ENCODE data around the gene SUB1.

The SUB1 gene

DNA sequence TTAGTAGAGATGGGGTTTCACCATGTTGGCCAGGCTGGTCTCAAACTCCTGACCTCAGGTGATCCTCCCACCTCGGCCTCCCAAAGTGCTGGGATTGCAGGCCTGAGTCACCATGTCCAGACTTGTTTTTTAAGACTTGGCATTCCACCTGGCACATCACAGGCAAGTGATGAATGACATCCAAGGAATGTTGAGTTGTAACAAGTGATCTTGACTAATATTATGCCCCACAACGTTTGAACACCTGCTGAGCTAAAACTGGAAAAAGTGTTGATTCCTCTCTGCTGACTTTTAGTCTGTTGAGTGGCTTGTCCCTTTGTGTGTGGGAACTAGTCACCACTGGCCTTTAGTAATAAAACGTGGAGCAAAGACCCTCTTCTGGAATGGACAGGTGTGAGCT is 54.6 kb downstream of the SUB1 start:
- Histone ChIP-seq H3K27me3 (ENCODE audit: control insufficient read depth in 2 of 2, insufficient read depth in 2 of 2, low read length in 2 of 2) (no peaks in the 10 kb centered on the region), H3K9ac (ENCODE audit: low read depth in 1 of 2, low read length in 2 of 2) (no peak overlapping the region), H3K4me1 (ENCODE audit: control insufficient read depth in 2 of 2, insufficient read depth in 2 of 2, low read length in 2 of 2) (no peaks in the 10 kb centered on the region), H3K9me3 (ENCODE audit: control insufficient read depth in 2 of 2, low read length in 2 of 2) (no peaks in the 10 kb centered on the region), H3K4me3 (ENCODE audit: low read length in 2 of 2) (no peak overlapping the region), H3K27ac (ENCODE audit: low read depth in 2 of 2, low read length in 2 of 2) (no peak overlapping the region), H3K36me3 (ENCODE audit: control insufficient read depth in 2 of 2, insufficient read depth in 2 of 2, low read length in 2 of 2) (no peaks in the 10 kb centered on the region)

GRCh38 chr5:32642276-32643002 is 57.1 kb downstream of the SUB1 start:
- H3K9me3 ChIP-seq (ENCODE audit: control insufficient read depth in 2 of 2, low read length in 2 of 2) = no peaks in the 10 kb centered on the region
- no peaks in the 10 kb centered on the region for H3K4me1 ChIP-seq (ENCODE audit: control insufficient read depth in 2 of 2, insufficient read depth in 2 of 2, low read length in 2 of 2)
- no peaks in the 10 kb centered on the region for H3K27me3 ChIP-seq (ENCODE audit: control insufficient read depth in 2 of 2, insufficient read depth in 2 of 2, low read length in 2 of 2)
- H3K9ac ChIP-seq (ENCODE audit: low read depth in 1 of 2, low read length in 2 of 2) = no peak overlapping the region
- H3K36me3 ChIP-seq (ENCODE audit: control insufficient read depth in 2 of 2, insufficient read depth in 2 of 2, low read length in 2 of 2) = no peaks in the 10 kb centered on the region
- no peak overlapping the region for H3K27ac ChIP-seq (ENCODE audit: low read depth in 2 of 2, low read length in 2 of 2)
- no peak overlapping the region for H3K4me3 ChIP-seq (ENCODE audit: low read length in 2 of 2)

DNA sequence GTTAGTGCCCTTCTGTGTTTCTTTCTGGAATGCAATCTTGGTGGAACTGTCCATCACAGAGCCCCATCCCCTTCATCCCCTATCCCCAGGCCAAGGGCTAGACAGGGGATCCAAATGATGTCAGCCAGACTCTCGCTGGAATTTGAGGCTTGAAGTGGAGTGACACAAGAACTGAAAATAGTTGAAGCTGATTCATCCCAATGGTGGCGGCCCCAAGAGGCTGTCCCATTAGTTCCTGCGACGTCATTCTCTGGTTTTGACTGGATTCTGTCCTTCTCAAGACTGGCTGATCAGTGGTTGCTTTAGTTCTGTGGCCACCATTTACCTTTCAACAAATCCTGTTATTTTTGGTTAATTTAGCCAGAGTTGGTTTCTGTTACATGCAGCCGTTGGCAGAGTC is 59.9 kb downstream of the SUB1 start:
- no peak overlapping the region for H3K9ac ChIP-seq (ENCODE audit: low read depth in 1 of 2, low read length in 2 of 2)
- no peaks in the 10 kb centered on the region for H3K27me3 ChIP-seq (ENCODE audit: control insufficient read depth in 2 of 2, insufficient read depth in 2 of 2, low read length in 2 of 2)
- H3K27ac ChIP-seq (ENCODE audit: low read depth in 2 of 2, low read length in 2 of 2) = no peak overlapping the region
- H3K9me3 ChIP-seq (ENCODE audit: control insufficient read depth in 2 of 2, low read length in 2 of 2) = no peaks in the 10 kb centered on the region
- no peak overlapping the region for H3K4me3 ChIP-seq (ENCODE audit: low read length in 2 of 2)
- no peaks in the 10 kb centered on the region for H3K4me1 ChIP-seq (ENCODE audit: control insufficient read depth in 2 of 2, insufficient read depth in 2 of 2, low read length in 2 of 2)
- H3K36me3 ChIP-seq (ENCODE audit: control insufficient read depth in 2 of 2, insufficient read depth in 2 of 2, low read length in 2 of 2) = no peaks in the 10 kb centered on the region

- Histone ChIP-seq H3K4me3 (ENCODE audit: low read length in 2 of 2) (no peak overlapping the region), H3K27me3 (ENCODE audit: control insufficient read depth in 2 of 2, insufficient read depth in 2 of 2, low read length in 2 of 2) (no peaks in the 10 kb centered on the region), H3K27ac (ENCODE audit: low read depth in 2 of 2, low read length in 2 of 2) (no peak overlapping the region), H3K36me3 (ENCODE audit: control insufficient read depth in 2 of 2, insufficient read depth in 2 of 2, low read length in 2 of 2) (no peaks in the 10 kb centered on the region), H3K4me1 (ENCODE audit: control insufficient read depth in 2 of 2, insufficient read depth in 2 of 2, low read length in 2 of 2) (no peaks in the 10 kb centered on the region), H3K9me3 (ENCODE audit: control insufficient read depth in 2 of 2, low read length in 2 of 2) (no peaks in the 10 kb centered on the region), H3K9ac (ENCODE audit: low read depth in 1 of 2, low read length in 2 of 2) (no peak overlapping the region)
Measured at GRCh38 chr5:32646061-32646969, 61.0 kb downstream of the SUB1 start.

- Histone ChIP-seq H3K4me1 (ENCODE audit: control insufficient read depth in 2 of 2, insufficient read depth in 2 of 2, low read length in 2 of 2) (no peaks in the 10 kb centered on the region), H3K27ac (ENCODE audit: low read depth in 2 of 2, low read length in 2 of 2) (no peak overlapping the region), H3K9ac (ENCODE audit: low read depth in 1 of 2, low read length in 2 of 2) (no peak overlapping the region), H3K9me3 (ENCODE audit: control insufficient read depth in 2 of 2, low read length in 2 of 2) (no peaks in the 10 kb centered on the region), H3K4me3 (ENCODE audit: low read length in 2 of 2) (no peak overlapping the region), H3K36me3 (ENCODE audit: control insufficient read depth in 2 of 2, insufficient read depth in 2 of 2, low read length in 2 of 2) (no peaks in the 10 kb centered on the region), H3K27me3 (ENCODE audit: control insufficient read depth in 2 of 2, insufficient read depth in 2 of 2, low read length in 2 of 2) (no peaks in the 10 kb centered on the region)
Measured at GRCh38 chr5:32651088-32651487, 65.7 kb downstream of the SUB1 start.

GRCh38 chr5:32651638-32652037 is 66.3 kb downstream of the SUB1 start:
- no peaks in the 10 kb centered on the region for H3K9me3 ChIP-seq (ENCODE audit: control insufficient read depth in 2 of 2, low read length in 2 of 2)
- H3K4me3 ChIP-seq (ENCODE audit: low read length in 2 of 2) = no peak overlapping the region
- no peaks in the 10 kb centered on the region for H3K4me1 ChIP-seq (ENCODE audit: control insufficient read depth in 2 of 2, insufficient read depth in 2 of 2, low read length in 2 of 2)
- no peaks in the 10 kb centered on the region for H3K36me3 ChIP-seq (ENCODE audit: control insufficient read depth in 2 of 2, insufficient read depth in 2 of 2, low read length in 2 of 2)
- no peak overlapping the region for H3K27ac ChIP-seq (ENCODE audit: low read depth in 2 of 2, low read length in 2 of 2)
- no peaks in the 10 kb centered on the region for H3K27me3 ChIP-seq (ENCODE audit: control insufficient read depth in 2 of 2, insufficient read depth in 2 of 2, low read length in 2 of 2)
- no peak overlapping the region for H3K9ac ChIP-seq (ENCODE audit: low read depth in 1 of 2, low read length in 2 of 2)

Data from mucosa of rectum (tissue), 2 donors.